ENCODE measurements around the gene ZC3H7A.

ZC3H7A gene

DNA sequence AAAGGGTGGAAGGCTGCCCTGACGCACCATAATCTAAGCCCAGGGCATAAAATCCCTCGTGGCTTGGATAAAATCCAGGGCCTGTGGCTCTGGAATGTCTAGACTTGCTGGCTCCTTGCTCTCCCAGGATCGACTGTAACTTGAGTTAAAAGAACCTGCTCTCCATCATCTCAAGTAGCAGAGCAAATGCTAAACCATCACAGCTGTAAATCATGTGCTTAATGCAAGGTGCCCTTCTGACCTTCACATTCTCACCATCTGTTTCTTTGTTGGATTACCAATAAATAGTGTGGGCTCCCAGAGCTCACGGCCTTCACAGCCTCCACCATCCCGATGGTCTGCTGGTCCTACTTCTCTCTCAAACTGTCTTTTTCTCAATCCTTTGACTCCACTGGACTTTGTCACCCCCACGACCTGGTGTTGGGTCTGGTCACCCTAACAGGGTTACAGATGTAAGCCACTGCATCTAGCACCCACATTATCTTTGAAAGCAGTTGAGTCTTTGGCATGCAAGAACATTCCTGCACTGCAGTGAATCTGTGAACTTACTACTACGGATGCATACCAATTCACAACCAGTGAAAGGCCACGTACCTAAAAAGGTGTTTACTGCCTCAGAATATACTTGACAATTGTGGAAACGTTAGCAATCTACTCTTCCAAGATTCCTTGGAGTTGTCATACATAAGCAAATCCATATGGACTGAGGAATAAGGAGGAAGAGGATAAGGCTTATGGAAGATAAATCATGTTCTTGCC, 39.0 kb upstream of the ZC3H7A start:
- Histone ChIP-seq H4K20me1 (ENCODE audit: insufficient read depth, low read length, poor library complexity, severe bottlenecking) (no peaks in the 10 kb centered on the region), H3F3A (ENCODE audit: low read depth) (no peaks in the 10 kb centered on the region), H3K4me2 (ENCODE audit: low read depth, low read length, poor library complexity, severe bottlenecking) (no peak overlapping the region), H2AFZ (ENCODE audit: low read length) (no peak overlapping the region), H3K27me3 (ENCODE audit: insufficient read depth, low read length, poor library complexity, severe bottlenecking) (no peaks in the 10 kb centered on the region), H3K9ac (ENCODE audit: low read depth, low read length, poor library complexity, severe bottlenecking) (no peak overlapping the region), H3K9me2 (replicated peaks; ENCODE audit: low read depth, low read length) (no peaks in the 10 kb centered on the region), H3K4me3 (ENCODE audit: low read length, poor library complexity, severe bottlenecking) (no peak overlapping the region), H3K36me3 (ENCODE audit: insufficient read depth, low read length) (peaks cover 35% of the 10 kb centered on the region; the same call in 1 of the 2 replicates), H3K4me1 (ENCODE audit: insufficient read depth, low read length, poor library complexity, severe bottlenecking) (no peaks in the 10 kb centered on the region), H3K9me3 (ENCODE audit: insufficient read depth, low read depth, low read length) (no peaks in the 10 kb centered on the region), H3K79me2 (ENCODE audit: insufficient read depth, low read length) (no peaks in the 10 kb centered on the region)
- TF ChIP-seq, protein P1, sequence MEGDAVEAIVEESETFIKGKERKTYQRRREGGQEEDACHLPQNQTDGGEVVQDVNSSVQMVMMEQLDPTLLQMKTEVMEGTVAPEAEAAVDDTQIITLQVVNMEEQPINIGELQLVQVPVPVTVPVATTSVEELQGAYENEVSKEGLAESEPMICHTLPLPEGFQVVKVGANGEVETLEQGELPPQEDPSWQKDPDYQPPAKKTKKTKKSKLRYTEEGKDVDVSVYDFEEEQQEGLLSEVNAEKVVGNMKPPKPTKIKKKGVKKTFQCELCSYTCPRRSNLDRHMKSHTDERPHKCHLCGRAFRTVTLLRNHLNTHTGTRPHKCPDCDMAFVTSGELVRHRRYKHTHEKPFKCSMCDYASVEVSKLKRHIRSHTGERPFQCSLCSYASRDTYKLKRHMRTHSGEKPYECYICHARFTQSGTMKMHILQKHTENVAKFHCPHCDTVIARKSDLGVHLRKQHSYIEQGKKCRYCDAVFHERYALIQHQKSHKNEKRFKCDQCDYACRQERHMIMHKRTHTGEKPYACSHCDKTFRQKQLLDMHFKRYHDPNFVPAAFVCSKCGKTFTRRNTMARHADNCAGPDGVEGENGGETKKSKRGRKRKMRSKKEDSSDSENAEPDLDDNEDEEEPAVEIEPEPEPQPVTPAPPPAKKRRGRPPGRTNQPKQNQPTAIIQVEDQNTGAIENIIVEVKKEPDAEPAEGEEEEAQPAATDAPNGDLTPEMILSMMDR (conservative IDR thresholded peaks at IDR 0.05; ENCODE audit: low read length), result no peak
- no peak for TF ChIP-seq EZH2phosphoT487 (IDR thresholded peaks at IDR 0.05; ENCODE audit: borderline replicate concordance)

DNA sequence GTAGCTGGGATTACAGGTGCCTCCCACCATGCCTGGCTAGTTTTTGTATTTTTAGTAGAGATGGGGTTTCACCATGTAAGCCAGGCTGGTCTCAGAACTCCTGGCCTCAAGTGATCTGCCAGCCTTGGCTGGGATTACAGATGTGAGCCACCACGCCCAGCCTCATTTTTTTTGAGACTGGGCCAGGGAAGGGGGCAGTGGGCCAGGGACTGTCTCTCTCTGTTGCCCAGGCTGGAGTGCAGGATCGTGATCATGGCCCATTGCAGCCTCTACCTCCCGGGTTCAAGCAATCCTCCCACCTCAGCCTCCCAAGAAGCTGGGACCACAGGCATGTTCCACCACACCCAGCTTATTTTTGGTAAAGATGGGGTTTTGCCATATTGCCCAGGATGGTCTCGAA, 38.3 kb upstream of the ZC3H7A start:
- H2AFZ ChIP-seq (ENCODE audit: low read length), result no peak overlapping the region

DNA sequence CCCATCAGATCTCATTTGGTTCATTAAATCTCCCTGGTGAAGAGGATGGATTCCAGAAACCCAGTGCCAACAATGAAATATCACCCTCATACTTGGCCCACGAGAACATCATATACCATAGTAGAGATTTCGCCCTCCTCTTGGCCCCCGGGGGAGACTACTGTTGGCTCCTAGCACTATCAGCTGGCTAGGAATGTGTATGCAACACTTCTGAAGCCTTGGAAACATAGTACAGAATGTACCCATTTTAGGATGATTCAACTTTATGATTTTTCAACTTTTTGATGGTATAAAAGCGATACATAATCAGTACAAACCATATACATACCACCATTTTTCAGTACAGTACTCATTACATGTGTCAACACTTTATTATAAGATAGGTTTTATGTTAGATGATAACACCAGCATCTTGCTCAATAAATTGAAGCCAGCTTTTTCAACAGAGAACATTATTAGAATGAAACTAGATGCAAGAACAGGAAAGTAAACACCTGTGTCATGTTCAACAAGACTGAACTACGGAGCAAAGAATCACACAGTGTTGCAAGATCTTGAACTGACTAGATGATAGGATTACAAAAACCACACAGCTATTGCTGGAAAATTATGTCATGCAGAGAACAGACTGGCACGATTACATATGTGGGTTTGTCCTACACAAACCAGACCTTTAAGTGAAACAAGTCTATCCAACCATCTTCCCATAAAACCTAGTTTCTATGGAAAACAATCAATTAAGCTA, 37.1 kb upstream of the ZC3H7A start:
- Histone ChIP-seq H3F3A (ENCODE audit: low read depth) (no peaks in the 10 kb centered on the region), H3K9ac (ENCODE audit: low read depth, low read length, poor library complexity, severe bottlenecking) (no peak overlapping the region), H3K27me3 (ENCODE audit: insufficient read depth, low read length, poor library complexity, severe bottlenecking) (no peaks in the 10 kb centered on the region), H3K4me2 (ENCODE audit: low read depth, low read length, poor library complexity, severe bottlenecking) (no peak overlapping the region), H3K4me1 (ENCODE audit: insufficient read depth, low read length, poor library complexity, severe bottlenecking) (no peaks in the 10 kb centered on the region), H2AFZ (ENCODE audit: low read length) (no peak overlapping the region), H3K36me3 (ENCODE audit: insufficient read depth, low read length) (peaks cover 18% of the 10 kb centered on the region; the same call in 1 of the 2 replicates), H3K9me3 (ENCODE audit: insufficient read depth, low read depth, low read length) (no peaks in the 10 kb centered on the region), H3K4me3 (ENCODE audit: low read length, poor library complexity, severe bottlenecking) (no peak overlapping the region), H4K20me1 (ENCODE audit: insufficient read depth, low read length, poor library complexity, severe bottlenecking) (no peaks in the 10 kb centered on the region), H3K79me2 (ENCODE audit: insufficient read depth, low read length) (no peaks in the 10 kb centered on the region), H3K9me2 (replicated peaks; ENCODE audit: low read depth, low read length) (no peaks in the 10 kb centered on the region)
- TF ChIP-seq, protein P1 (conservative IDR thresholded peaks at IDR 0.05; ENCODE audit: low read length), result no peak
- TF ChIP-seq EZH2phosphoT487 (IDR thresholded peaks at IDR 0.05; ENCODE audit: borderline replicate concordance), result no peak

More for the DNA sequence above, 38.3 kb upstream of the ZC3H7A start:
- Histone ChIP-seq H3K9me3 (ENCODE audit: insufficient read depth, low read depth, low read length) (no peaks in the 10 kb centered on the region), H3K4me3 (ENCODE audit: low read length, poor library complexity, severe bottlenecking) (no peak overlapping the region), H3F3A (ENCODE audit: low read depth) (no peaks in the 10 kb centered on the region), H3K9me2 (replicated peaks; ENCODE audit: low read depth, low read length) (no peaks in the 10 kb centered on the region), H3K79me2 (ENCODE audit: insufficient read depth, low read length) (no peaks in the 10 kb centered on the region), H3K36me3 (ENCODE audit: insufficient read depth, low read length) (peaks cover 28% of the 10 kb centered on the region; the same call in 1 of the 2 replicates), H3K4me1 (ENCODE audit: insufficient read depth, low read length, poor library complexity, severe bottlenecking) (no peaks in the 10 kb centered on the region), H3K27me3 (ENCODE audit: insufficient read depth, low read length, poor library complexity, severe bottlenecking) (no peaks in the 10 kb centered on the region), H3K9ac (ENCODE audit: low read depth, low read length, poor library complexity, severe bottlenecking) (no peak overlapping the region), H4K20me1 (ENCODE audit: insufficient read depth, low read length, poor library complexity, severe bottlenecking) (no peaks in the 10 kb centered on the region), H3K4me2 (ENCODE audit: low read depth, low read length, poor library complexity, severe bottlenecking) (no peak overlapping the region)
- TF ChIP-seq, protein P1 (conservative IDR thresholded peaks at IDR 0.05; ENCODE audit: low read length), result no peak
- TF ChIP-seq EZH2phosphoT487 (IDR thresholded peaks at IDR 0.05; ENCODE audit: borderline replicate concordance), result no peak

Data from Loucy (cell line).